Kidney (tissue), 14 donors: ENCODE measurements around the gene HNRNPAB. TPM values are rescaled to one million over a fixed set of nuclear protein-coding genes. Genes with fewer than 3 reads are reported as not detected.

Experiments
- DNase-seq, 5 donors: peaks; one replicate each; pipeline ENCODE4 v3.0.0-alpha.2; 2013 to 2020
- FAIRE-seq: peaks from 2 replicates; lab custom pipeline; 2012; peaks lifted over from hg19 to GRCh38; lab: Jason Lieb, UNC
- H3K27ac ChIP-seq, 2 donors: one replicate each; pipeline ENCODE4 v1.7.0; 2013; ENCODE audit warnings: low read depth in 2 of 2, low read length in 2 of 2, inconsistent platforms in 1 of 2
- H3K27me3 ChIP-seq: one replicate; pipeline ENCODE4 v1.7.1; 2013; ENCODE audit warnings: low read length, inconsistent platforms; ENCODE audit not compliant: control insufficient read depth, insufficient read depth
- H3K36me3 ChIP-seq, 3 donors: one replicate each; pipeline versions ENCODE4 v1.7.0 to v1.7.1; 2013; ENCODE audit warnings: low read length in 3 of 3, control low read depth in 1 of 3, inconsistent platforms in 1 of 3; ENCODE audit not compliant: insufficient read depth in 3 of 3, control insufficient read depth in 2 of 3
- H3K4me1 ChIP-seq, 3 donors: one replicate each; pipeline versions ENCODE4 v1.7.0 to v1.7.1; 2013; ENCODE audit warnings: low read length in 3 of 3, inconsistent platforms in 1 of 3, low read depth in 1 of 3; ENCODE audit not compliant: control insufficient read depth in 2 of 3, insufficient read depth in 2 of 3
- H3K4me3 ChIP-seq, 3 donors: one replicate each; pipeline versions ENCODE4 v1.7.0 to v1.8.1; 2013; ENCODE audit warnings: low read length in 3 of 3, control low read depth in 1 of 3, inconsistent platforms in 1 of 3
- H3K9ac ChIP-seq, 3 donors: one replicate each; pipeline versions ENCODE4 v1.7.0 to v1.7.1; 2013; ENCODE audit warnings: low read length in 3 of 3, control low read depth in 1 of 3, inconsistent platforms in 1 of 3
- H3K9me3 ChIP-seq, 3 donors: one replicate each; pipeline versions ENCODE4 v1.7.0 to v1.7.1; 2013; ENCODE audit warnings: low read length in 3 of 3, control low read depth in 1 of 3, inconsistent platforms in 1 of 3; ENCODE audit not compliant: control insufficient read depth in 2 of 3, insufficient read depth in 1 of 3
- CTCF ChIP-seq: IDR thresholded peaks from 3 replicates; pipeline ENCODE4 v1.5.1; 2012; ENCODE audit warnings: mild to moderate bottlenecking, moderate library complexity, borderline replicate concordance; ENCODE audit not compliant: insufficient read depth; ENCODE audit errors: extremely low read depth
- intact Hi-C: fragments of 100-400 bp; cut with DNase I; formaldehyde crosslinking; loops from one replicate; pipeline ENCODE4 v1.11.1; 2022
- polyA plus RNA-seq: library from polyadenylated mRNA; stranded (reverse); fragments of 350-450 nt; fragmentation: Illumina TruSeq; extraction: RNeasy Lipid Tissue Mini Kit (QIAGEN cat#74804); gene quantifications from one replicate; pipeline ENCODE4 v1.2.3, GENCODE V29; 2014; ENCODE audit warnings: low read depth, low replicate concordance; ENCODE audit not compliant: insufficient read depth
- total RNA-seq: library from RNA; stranded (reverse); fragmentation: NEBNext Ultra II Directional; extraction: Animal tissue kit (Norgen Biotek cat#: 25700); gene quantifications from one replicate; pipeline ENCODE4 v1.2.1, GENCODE V29; 2021
- donor health status: control.
- donor health status: control.
- donor health status: control.
- donor health status: control.
- donor health status: control.
- donor health status: DM: yes; HTN: yes; CAD: no.
- donor health status: Normal renal cell carcinoma (clear cell type).

HNRNPAB gene
- total and polyA plus RNA-seq, 2 donors from 2014 or later = 81.8 to 130 TPM

- H3K27ac ChIP-seq = peak overlapping the region; percentile 19 to 73
- no peak overlapping the region for H3K4me3 ChIP-seq
- no peaks in the 10 kb centered on the region for H3K27me3 ChIP-seq
- no peaks in the 10 kb centered on the region for H3K9me3 ChIP-seq
- DNase-seq (peak in 1 of 5 donors; percentile 8), FAIRE-seq (no peak)
- H3K4me1 ChIP-seq = peaks cover 0 to 28% (median 26%) of the 10 kb centered on the region in 3 donors
- no peak for TF ChIP-seq CTCF
- H3K36me3 ChIP-seq = peaks cover 17 to 75% (median 60%) of the 10 kb centered on the region in 3 donors
- no peak overlapping the region for H3K9ac ChIP-seq
- intact Hi-C loops = no loop called here
Measured at GRCh38 chr5:178212241-178213002, 8.1 kb downstream of the HNRNPAB start.

DNA sequence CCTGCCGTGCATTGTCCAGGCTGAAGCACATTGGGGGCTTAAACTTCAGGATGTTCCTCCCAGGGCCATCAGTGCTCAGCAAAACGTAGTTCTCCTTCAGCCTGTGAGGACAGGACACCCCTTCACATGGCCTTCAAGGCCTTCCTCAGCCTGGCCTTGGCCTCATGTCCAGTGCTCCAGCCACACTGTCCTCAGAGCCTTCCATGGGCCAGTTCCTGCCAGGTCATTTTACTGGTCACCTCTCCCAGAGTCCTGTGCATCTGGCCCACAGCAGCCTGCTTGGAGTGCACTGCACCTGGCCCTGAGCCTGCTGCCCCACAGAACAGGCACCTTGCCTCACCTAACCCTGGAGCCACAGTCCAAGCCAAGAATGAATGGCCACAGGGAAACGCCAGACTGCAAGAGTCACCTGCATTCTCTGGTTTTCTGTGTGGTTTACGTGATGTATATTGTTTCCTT, 8.7 kb downstream of the HNRNPAB start:
- no peak for FAIRE-seq
- peak overlapping the region; percentile 19 to 73 for H3K27ac ChIP-seq
- TF ChIP-seq CTCF = no peak

GRCh38 chr5:178213748-178214151, 9.4 kb downstream of the HNRNPAB start:
- Histone ChIP-seq H3K27me3 (no peaks in the 10 kb centered on the region), H3K9ac (no peak overlapping the region), H3K27ac (peak overlapping the region; percentile 26 to 73), H3K9me3 (no peaks in the 10 kb centered on the region), H3K4me1 (peaks cover 0 to 28% (median 26%) of the 10 kb centered on the region in 3 donors), H3K36me3 (peaks cover 13 to 62% (median 53%) of the 10 kb centered on the region in 3 donors), H3K4me3 (no peak overlapping the region)
- TF ChIP-seq CTCF = no peak
- DNase-seq (peak in 3 of 5 donors; percentile 26 to 80 (median 53)), FAIRE-seq (no peak)
- intact Hi-C loops = no loop called here

More for the DNA sequence above, 8.7 kb downstream of the HNRNPAB start:
- Histone ChIP-seq H3K36me3 (peaks cover 15 to 69% (median 56%) of the 10 kb centered on the region in 3 donors), H3K9me3 (no peaks in the 10 kb centered on the region), H3K4me1 (peaks cover 0 to 28% (median 26%) of the 10 kb centered on the region in 3 donors), H3K27me3 (no peaks in the 10 kb centered on the region), H3K9ac (no peak overlapping the region), H3K4me3 (no peak overlapping the region)
- peak in 1 of 5 donors; percentile 66 for DNase-seq
- intact Hi-C loops = no loop called here
